Measurements from ENCODE around the gene GINS1. TPM values are rescaled to one million over a fixed set of nuclear protein-coding genes. Genes with fewer than 3 reads are reported as not detected.

Gene GINS1
- total RNA-seq, 1 donor from 2014 or later: 6.2 TPM

GRCh38 chr20:25480156-25480555 is 72.7 kb downstream of the GINS1 start:
- peaks cover 43% of the 10 kb centered on the region for H3K36me3 Mint-ChIP-seq (ENCODE audit: unreplicated experiment)
- H3K4me1 Mint-ChIP-seq (ENCODE audit: unreplicated experiment): peaks cover 3% of the 10 kb centered on the region

GRCh38 chr20:25480797-25481196 is 73.3 kb downstream of the GINS1 start:
- TF ChIP-seq CTCF (IDR thresholded peaks at IDR 0.05): no peak
- H3K27ac Mint-ChIP-seq (ENCODE audit: unreplicated experiment): no peak overlapping the region
- no peak overlapping the region for H3K4me3 Mint-ChIP-seq (ENCODE audit: unreplicated experiment)
- no peaks in the 10 kb centered on the region for H3K9me3 Mint-ChIP-seq (ENCODE audit: unreplicated experiment)
- DNase-seq (ENCODE audit: extremely low spot score, unreplicated experiment): no peak
- no peaks in the 10 kb centered on the region for H3K27me3 Mint-ChIP-seq (ENCODE audit: unreplicated experiment)
- H3K36me3 Mint-ChIP-seq (ENCODE audit: unreplicated experiment): peaks cover 41% of the 10 kb centered on the region
- H3K4me1 Mint-ChIP-seq (ENCODE audit: unreplicated experiment): peaks cover 3% of the 10 kb centered on the region

More at GRCh38 chr20:25480156-25480555, 72.7 kb downstream of the GINS1 start:
- Mint-ChIP-seq H3K9me3 (ENCODE audit: unreplicated experiment) (no peaks in the 10 kb centered on the region), H3K4me3 (ENCODE audit: unreplicated experiment) (no peak overlapping the region), H3K27ac (ENCODE audit: unreplicated experiment) (no peak overlapping the region), H3K27me3 (ENCODE audit: unreplicated experiment) (no peaks in the 10 kb centered on the region)
- TF ChIP-seq CTCF (IDR thresholded peaks at IDR 0.05): no peak
- no peak for DNase-seq (ENCODE audit: extremely low spot score, unreplicated experiment)

GRCh38 chr20:25481235-25481917 is 73.9 kb downstream of the GINS1 start:
- Mint-ChIP-seq H3K27ac (ENCODE audit: unreplicated experiment) (no peak overlapping the region), H3K4me3 (ENCODE audit: unreplicated experiment) (no peak overlapping the region), H3K27me3 (ENCODE audit: unreplicated experiment) (no peaks in the 10 kb centered on the region), H3K9me3 (ENCODE audit: unreplicated experiment) (no peaks in the 10 kb centered on the region), H3K36me3 (ENCODE audit: unreplicated experiment) (peaks cover 38% of the 10 kb centered on the region), H3K4me1 (ENCODE audit: unreplicated experiment) (peaks cover 6% of the 10 kb centered on the region)
- no peak for DNase-seq (ENCODE audit: extremely low spot score, unreplicated experiment)
- TF ChIP-seq CTCF (IDR thresholded peaks at IDR 0.05): no peak

- no peak overlapping the region for H3K27ac Mint-ChIP-seq (ENCODE audit: unreplicated experiment)
- no peaks in the 10 kb centered on the region for H3K27me3 Mint-ChIP-seq (ENCODE audit: unreplicated experiment)
- H3K36me3 Mint-ChIP-seq (ENCODE audit: unreplicated experiment): peaks cover 38% of the 10 kb centered on the region
- no peaks in the 10 kb centered on the region for H3K9me3 Mint-ChIP-seq (ENCODE audit: unreplicated experiment)
- peaks cover 8% of the 10 kb centered on the region for H3K4me1 Mint-ChIP-seq (ENCODE audit: unreplicated experiment)
- H3K4me3 Mint-ChIP-seq (ENCODE audit: unreplicated experiment): no peak overlapping the region
- DNase-seq (ENCODE audit: extremely low spot score, unreplicated experiment): no peak
- no peak for TF ChIP-seq CTCF (IDR thresholded peaks at IDR 0.05)
Measured at GRCh38 chr20:25481918-25482253, 74.4 kb downstream of the GINS1 start.

GRCh38 chr20:25483431-25484132 is 76.1 kb downstream of the GINS1 start:
- no peak for TF ChIP-seq CTCF (IDR thresholded peaks at IDR 0.05)
- Mint-ChIP-seq H3K27ac (ENCODE audit: unreplicated experiment) (no peak overlapping the region), H3K4me3 (ENCODE audit: unreplicated experiment) (no peak overlapping the region), H3K27me3 (ENCODE audit: unreplicated experiment) (no peaks in the 10 kb centered on the region), H3K36me3 (ENCODE audit: unreplicated experiment) (peaks cover 31% of the 10 kb centered on the region), H3K9me3 (ENCODE audit: unreplicated experiment) (no peaks in the 10 kb centered on the region), H3K4me1 (ENCODE audit: unreplicated experiment) (peaks cover 8% of the 10 kb centered on the region)
- no peak for DNase-seq (ENCODE audit: extremely low spot score, unreplicated experiment)

Measured in osteocyte (in vitro differentiated cells).